ENCODE results near the gene ALG10. TPM values are rescaled to one million over a fixed set of nuclear protein-coding genes. Genes with fewer than 3 reads are reported as not detected.
"Not testable (repeated sequence)": the region's sequence is repeated elsewhere in the genome, so short reads cannot be mapped to it uniquely, and the experiment has no call there.

Gene ALG10, protein sequence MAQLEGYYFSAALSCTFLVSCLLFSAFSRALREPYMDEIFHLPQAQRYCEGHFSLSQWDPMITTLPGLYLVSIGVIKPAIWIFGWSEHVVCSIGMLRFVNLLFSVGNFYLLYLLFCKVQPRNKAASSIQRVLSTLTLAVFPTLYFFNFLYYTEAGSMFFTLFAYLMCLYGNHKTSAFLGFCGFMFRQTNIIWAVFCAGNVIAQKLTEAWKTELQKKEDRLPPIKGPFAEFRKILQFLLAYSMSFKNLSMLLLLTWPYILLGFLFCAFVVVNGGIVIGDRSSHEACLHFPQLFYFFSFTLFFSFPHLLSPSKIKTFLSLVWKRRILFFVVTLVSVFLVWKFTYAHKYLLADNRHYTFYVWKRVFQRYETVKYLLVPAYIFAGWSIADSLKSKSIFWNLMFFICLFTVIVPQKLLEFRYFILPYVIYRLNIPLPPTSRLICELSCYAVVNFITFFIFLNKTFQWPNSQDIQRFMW
- total RNA-seq, result 16.4 and 25.5 TPM in 2 replicates

DNA sequence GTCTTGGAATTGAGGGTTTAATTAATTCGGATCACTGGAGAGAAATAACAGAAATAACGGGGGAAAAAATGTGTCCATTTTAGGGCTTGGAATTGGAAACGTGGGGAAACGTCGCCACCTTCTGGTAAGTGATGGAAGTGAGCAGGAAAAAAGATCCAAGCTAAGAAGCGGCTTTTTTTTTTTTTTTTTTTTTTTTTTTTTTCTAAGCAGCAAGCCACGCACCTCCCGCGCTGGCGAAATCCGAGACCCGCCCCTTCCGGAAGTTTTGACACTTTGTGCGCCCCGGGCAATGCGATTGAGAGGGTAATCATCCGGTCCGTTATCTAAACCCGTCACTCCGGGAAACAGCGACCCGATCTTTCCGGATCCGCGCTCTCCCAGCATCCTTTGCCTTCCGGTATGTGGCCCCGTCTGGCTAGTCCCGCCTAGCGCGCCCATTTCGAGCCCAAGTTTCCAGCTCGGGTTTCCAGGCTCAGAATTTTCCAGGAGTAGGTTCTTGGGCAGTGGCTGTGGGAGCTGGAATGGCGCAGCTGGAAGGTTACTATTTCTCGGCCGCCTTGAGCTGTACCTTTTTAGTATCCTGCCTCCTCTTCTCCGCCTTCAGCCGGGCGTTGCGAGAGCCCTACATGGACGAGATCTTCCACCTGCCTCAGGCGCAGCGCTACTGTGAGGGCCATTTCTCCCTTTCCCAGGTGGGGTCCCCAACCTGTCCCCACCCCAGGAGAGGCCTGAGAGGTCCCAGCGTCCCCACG lies at the start of gene ALG10:
TSS of gene ALG10 (plus strand) at position 418 of the 752 bp plus-strand sequence. CDS start at position 522, 104 bp downstream.
- peak; percentile 90 for DNase-seq (ENCODE audit: low read depth, low spot score)

DNA sequence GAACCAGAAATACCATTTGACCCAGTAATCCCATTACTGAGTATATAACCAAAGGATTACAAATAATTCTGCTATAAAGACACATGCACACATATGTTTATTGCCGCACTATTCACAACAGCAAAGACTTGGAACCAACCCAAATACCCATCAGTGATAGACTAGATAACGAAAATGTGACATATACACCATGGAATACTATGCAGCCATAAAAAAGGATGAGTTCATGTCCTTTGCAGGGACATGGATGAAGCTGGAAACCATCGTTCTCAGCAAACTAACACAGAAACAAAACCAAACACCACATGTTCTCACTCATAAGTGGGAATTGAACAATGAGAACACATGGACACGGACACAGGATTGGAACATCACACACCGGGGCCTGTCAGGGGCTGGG lies 49.4 kb upstream of the ALG10 start:
- not testable (repeated sequence) for DNase-seq (ENCODE audit: low read depth, low spot score)

DNA sequence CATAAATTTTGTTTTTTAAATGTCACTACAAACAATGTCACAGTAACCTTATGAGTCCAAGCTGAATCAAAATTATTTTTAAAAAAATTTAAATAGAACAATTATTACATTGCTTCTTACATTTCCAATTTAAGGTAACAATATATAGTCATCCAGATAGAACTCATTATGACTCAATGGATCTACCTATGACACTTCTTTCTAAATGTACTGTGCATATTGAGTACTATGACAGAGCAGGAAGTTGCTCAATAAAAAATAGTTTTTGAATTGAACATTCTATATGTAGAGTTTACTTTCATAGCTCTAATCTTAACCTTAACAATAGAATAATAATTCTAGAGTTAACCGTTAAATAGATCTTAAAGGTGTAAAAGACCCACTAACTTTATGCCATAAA lies 44.4 kb upstream of the ALG10 start:
- no peak for DNase-seq (ENCODE audit: low read depth, low spot score)

DNA sequence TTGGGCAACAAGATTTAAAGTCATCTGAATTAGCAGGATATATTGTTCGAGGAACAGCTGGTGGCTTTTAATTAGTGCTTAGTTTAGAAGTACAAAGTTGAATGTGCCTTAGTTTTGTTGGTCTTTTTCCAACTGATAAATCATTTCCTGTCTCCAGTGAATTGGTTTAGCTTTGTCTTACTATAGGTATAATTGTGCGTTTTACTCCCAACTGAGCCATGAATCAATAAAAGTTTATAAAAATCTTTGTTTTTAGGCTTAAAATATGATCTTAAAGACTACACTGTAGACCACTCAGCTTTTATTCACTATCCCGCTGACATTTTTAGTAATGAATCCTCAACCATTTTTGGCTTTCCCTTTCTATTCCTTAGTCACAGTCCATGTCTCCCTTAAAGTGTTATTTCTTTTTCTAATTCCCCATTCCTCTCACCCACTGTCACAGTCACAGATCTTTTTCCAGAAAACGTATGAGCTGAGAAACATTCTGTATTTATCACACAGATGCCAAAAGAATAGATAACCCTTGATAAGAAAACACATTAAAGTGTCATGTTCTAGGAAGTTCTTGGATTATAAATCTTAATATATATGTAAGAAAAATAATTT lies 34.0 kb upstream of the ALG10 start:
- no peak for DNase-seq (ENCODE audit: low read depth, low spot score)

DNA sequence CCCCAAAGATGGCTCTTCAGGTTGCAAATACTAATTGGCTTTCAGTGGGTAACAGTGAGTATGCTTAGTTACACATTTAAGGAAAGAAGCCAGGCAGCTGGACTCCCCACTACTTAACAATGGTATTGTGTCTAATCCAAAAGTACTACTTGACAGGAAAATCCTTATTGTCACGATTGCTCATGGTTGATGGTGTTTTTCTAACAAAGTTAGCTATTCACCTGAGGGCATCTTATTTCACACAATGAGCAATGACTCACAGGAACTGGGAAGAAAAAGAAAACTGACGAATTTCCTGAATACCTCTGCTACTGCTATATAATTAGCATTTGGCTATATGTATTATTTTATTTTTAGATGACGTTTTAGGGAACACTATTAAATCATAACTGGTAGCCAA lies 33.4 kb upstream of the ALG10 start:
- peak; percentile 37 for DNase-seq (ENCODE audit: low read depth, low spot score)

DNA sequence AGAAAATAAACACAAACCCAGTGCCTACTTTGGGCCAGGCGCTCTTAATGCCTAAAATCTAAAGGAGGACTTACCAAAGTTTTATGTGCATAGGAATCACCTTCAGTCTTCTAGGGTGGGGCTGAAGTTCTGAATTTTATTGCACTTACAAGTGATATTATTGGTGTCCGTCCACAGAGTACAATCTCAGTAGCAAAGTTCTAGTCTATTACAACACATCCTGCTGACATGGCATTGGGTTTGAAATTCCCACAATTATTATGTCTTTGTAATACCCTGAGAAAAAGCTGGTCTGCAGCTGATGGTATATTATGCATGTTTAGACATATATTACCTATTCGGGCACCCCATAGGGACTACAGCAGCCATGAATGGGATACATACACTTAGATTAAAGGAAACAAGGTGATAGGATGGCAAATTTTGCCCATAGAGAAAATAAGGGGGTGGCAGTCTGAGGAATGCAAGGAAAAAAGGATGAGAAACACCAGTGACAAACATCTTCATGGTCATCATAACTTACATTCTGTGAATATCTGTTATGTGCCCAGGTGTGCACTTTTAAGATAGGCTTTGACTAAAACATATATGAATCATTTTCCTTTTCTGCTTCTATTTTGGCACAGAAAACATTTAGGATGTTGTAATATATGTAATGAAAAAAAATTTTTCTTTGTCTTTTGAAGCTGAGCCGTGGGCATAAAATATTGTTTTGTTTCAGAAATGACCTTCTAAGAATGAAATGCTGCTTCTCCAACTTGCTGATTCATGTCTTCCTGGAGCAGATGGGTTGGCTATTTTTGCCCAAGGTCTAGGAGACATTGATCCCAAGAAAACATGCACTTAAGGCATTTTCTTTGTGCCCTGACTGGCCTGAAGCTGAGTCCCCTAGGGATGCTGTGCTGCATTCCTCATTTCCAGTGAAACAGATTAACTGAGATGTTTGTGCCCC lies 27.2 kb upstream of the ALG10 start:
- no peak for DNase-seq (ENCODE audit: low read depth, low spot score)

DNA sequence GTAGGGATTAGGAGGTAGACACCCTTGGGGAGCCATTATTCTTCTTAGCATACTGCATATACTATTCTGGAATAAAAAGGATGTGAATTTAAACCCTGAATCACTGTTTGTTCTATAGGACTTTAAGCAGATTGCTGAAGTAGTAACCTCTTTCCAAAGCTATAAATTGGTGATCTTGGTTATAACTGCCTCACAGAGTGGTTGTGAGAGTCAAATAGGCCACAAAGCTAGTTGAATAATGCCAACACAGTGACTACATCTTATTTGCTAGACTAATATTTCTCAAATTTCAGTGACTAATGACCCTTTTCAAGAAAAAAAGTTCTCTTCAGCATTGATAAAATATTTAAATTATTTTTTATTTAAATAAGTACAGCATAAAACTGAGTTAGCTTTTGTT lies 13.5 kb upstream of the ALG10 start:
- not testable (repeated sequence) for DNase-seq (ENCODE audit: low read depth, low spot score)

DNA sequence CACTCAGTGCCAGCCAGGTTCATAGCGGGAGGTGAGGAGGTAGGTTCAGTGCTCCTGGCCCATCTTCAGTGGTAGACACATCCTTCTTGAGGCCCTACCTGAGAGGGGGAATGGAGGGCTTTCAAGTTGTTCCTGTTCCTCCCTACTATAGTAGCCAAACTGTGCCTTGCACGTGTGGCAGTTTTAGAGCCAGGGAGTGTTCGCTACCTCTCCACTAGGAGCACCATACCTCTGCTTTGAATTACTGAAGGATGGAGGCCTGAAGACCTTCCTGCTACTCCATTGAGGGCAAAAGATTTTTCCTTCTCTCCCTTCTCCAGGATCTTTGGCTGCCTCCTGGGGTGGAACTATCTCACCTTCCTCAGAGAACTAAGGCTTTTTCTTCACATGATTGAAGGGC lies 5.9 kb upstream of the ALG10 start:
- no peak for DNase-seq (ENCODE audit: low read depth, low spot score)

DNA sequence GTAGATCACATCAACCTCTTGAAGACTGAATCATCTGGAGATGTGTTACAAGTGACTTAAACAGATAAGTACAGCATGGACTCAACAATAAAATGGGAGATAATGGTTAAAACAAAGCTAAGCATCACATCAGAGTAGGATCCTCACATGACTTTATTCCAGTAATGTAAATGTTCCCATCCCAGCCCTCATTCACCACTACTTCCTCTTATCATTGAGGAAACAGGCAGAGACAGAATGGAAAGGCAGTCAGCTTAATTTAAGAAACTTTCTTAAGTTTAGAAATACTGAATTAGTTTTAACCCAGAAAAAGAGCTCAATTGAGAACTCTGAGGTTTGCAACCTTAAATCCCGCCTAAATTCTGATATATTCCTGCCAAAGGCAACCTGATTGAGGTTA lies 1.2 kb upstream of the ALG10 start:
- no peak for DNase-seq (ENCODE audit: low read depth, low spot score)

DNA sequence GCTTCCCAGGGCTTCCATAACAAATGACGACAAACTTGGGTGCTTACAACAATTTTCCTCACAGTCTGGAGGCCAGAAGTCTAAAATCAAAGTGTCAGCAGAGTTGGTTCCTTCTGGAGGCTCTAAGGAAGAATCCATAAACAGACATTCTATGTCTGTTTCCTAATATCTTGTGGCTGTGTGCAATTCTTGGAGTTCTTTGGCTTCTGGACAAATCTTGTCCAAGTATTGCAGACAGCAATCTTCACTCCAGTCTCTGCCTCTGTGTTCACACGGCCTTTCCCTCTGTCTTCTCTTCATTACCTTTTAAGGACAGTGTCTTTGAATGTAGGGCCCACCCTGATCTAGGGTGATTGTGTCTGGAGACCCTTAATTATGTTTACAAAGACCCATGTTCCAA lies 5.4 kb downstream of the ALG10 start:
- not testable (repeated sequence) for DNase-seq (ENCODE audit: low read depth, low spot score)

DNA sequence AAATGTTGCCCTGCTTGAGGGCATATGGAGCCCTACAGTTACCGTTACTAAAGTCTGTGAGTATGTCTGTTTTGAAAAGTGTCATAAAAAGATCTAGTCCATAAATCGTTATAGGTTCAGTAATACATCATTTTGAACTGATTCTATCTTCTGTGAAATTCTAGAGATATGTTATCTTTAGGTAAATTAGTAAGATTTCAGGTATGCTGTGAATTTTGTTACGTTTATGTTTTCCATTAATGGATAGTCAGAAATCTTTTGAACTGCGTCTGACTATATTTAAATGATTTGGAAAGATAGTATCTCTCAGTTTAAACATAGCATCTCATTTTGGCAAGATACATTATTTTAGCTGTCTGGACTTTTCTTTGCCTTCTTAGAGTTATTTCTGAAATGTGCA lies 8.3 kb downstream of the ALG10 start:
- no peak for DNase-seq (ENCODE audit: low read depth, low spot score)

DNA sequence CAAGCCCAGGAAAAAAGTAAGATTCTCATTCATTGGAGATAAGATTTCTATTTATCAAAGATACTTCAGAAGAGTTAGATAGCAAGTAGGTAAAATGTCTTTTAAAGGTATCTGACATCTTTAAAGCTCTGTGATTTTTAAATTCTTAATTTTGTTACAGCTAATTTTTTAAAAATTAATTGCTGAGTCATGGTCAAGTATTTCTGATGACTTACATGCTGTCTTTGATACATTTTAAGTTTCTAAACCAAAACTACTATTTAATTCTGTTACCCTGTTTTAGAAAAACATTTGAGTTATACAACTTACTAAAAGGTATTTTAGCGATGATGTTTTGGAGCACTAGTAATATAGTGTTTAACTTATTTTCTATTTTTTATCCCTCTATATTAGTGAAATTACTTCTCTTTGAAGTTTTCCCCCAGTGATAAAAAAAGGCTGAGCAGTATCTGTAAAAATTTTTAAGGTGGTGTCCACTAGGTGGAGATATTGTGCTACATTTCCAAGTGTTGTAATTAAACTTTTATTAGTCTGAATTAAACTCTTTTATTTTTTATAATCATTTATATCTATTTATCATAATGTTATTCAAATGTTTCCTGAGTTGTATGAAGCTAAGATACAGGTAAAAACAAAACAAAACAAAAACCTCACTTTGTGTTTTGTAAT lies 11.5 kb downstream of the ALG10 start:
- no peak for DNase-seq (ENCODE audit: low read depth, low spot score)

DNA sequence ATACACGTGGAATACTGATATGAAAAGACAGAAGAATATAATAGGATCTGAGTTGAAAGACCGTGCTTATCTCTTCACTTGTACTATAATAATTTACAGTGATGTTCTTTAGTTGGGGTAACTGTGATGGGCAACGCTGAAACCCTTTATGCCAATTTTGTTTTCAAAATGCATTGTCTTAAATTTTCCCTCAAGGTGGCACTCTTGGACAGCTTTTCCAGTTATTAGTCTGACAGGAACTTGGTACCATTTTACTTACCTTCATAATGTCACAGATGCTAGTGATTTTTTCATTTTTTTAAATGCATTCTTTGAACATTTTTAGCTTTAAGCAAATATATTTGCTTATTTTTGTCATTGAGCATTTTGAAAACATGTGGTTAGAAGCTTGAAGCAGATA lies 16.1 kb downstream of the ALG10 start:
- DNase-seq (ENCODE audit: low read depth, low spot score), result not testable (repeated sequence)

DNA sequence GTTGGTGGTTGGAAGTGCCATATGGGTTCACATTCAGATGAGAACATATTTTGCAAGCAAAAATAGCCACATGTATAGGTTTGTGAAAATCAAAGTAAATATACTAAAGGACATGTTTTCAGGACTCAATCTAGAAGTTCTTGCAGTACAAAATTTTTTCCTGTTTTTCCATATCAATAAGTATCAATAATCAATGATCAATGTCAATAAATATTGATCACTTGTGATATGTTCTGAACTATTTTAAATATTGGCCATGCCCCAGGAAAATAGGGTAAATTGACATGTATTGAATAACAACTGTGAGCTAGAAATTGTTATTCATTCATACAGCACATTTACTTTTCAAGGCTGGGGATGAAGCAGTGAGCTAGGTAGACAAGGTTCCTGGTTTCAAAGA lies 24.3 kb downstream of the ALG10 start:
- DNase-seq (ENCODE audit: low read depth, low spot score), result no peak

DNA sequence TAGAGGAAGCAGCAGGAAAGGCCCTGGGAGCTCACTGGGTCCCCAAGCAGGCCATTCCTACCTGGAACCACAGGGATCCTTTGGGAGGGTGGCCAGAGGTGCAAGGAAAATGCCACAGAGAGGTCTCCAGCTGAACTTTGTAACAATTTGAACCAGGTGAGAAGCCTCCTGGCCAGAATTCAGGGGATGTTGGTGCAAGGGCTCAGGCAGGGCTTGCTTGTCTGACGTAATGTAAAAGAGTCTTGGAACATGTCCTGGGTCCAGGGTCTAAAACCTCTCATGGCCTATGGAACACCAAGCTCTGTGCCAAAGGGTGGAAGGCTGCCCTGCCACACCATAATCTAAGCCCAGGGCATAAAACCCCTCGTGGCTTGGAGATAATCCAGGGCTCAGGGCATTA lies 25.6 kb downstream of the ALG10 start:
- DNase-seq (ENCODE audit: low read depth, low spot score), result not testable (repeated sequence)

DNA sequence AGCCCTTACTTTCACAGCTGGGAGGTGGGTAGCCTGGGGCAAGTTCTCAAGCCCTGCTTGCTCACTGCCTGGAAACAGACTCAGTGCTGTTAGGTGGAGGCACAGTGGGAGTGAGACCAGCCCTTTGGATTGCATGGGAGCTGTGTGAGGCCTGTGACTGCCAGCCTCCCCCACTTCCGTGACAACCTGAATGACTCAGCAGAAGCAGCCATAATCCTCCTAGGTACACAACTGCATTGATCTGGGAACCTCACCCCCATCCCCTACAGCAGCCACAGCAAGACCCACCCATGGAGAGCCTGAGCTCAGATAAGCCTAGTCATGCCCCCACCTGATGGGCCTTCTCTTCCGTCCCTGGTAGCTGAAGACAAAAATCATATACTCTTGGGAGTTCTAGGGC lies 26.4 kb downstream of the ALG10 start:
- no peak for DNase-seq (ENCODE audit: low read depth, low spot score)

DNA sequence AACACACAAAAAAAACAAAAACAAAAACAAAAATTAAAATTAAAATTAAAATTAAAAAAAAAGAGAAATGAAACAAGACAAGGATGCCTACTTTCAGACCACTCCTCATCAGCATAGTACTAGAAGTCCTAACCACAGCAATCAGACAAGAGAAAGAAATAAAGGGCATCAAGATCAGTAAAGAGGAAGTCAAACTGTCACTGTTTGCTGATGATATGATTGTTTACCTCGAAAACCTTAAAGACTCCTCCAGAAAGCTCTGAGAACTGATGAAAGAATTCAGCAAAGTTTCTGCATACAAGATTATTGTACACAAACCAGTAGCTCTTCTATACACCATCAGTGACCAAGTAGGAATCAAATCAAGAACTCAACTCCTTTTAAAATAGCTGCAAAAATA lies 29.2 kb downstream of the ALG10 start:
- DNase-seq (ENCODE audit: low read depth, low spot score), result no peak

DNA sequence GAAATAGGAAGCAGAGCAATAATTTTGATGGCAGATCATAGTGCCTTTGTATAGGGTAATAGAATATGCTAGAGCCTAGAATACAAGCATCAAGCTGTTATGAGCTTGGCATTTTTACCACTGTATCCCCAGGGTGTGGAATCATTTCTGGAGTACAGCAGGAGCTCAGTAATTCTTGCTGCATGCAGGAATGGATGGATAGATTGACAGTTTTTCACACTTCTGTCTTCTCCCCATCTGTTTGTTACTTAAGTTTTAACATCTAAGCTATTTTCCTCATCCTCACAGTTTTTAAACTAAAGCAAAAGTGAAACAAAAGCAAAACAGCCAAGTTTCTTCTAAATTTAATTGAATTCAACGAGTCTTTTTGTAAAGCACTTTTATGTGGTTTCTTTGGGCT lies 32.6 kb downstream of the ALG10 start:
- DNase-seq (ENCODE audit: low read depth, low spot score), result no peak
